OCI-LY3 (cell line): ENCODE data around the gene LRP3.

Source experiments
- CTCF ChIP-seq: fragments of 200-600, 300-600 bp; sonication (generic); IDR thresholded peaks from 2 replicates; pipeline ENCODE4 v1.5.1; 2014; ENCODE audit warnings: antibody characterized with exemption, low read length, low read depth
- EZH2phosphoT487 ChIP-seq: fragments of 200-600 bp; shearing (Covaris generic); IDR thresholded peaks from 2 replicates; pipeline ENCODE4 v1.6.1; 2018; ENCODE audit warnings: antibody characterized with exemption, mixed run types, low read depth

GRCh38 chr19:33205110-33205509 lies 11.0 kb downstream of the LRP3 start:
- TF ChIP-seq CTCF (no peak), EZH2phosphoT487 (no peak)
